HEK293 (cell line): ENCODE data around the gene MSH6.
A peak's percentile ranks its signal among the peaks of the same experiment; 100 is the strongest.

Source experiments
- KLF8 ChIP-seq: fragments of 450-650 bp; formaldehyde crosslinking; IDR thresholded peaks from 2 replicates; pipeline ENCODE4 v1.5.1; 2016; ENCODE audit warnings: missing biosample characterization, missing genetic modification characterization
- PRDM10 ChIP-seq: fragments of 450-650 bp; formaldehyde crosslinking; IDR thresholded peaks from 2 replicates; pipeline ENCODE4 v1.5.1; 2016; ENCODE audit warnings: missing biosample characterization, missing genetic modification characterization
- SETDB1 ChIP-seq: IDR thresholded peaks from one replicate; pipeline ENCODE4 v1.6.1; 2017; ENCODE audit warnings: mild to moderate bottlenecking, low read length, moderate library complexity, mixed read lengths; ENCODE audit not compliant: insufficient read length
- TCF7L2 ChIP-seq: IDR thresholded peaks from 2 replicates; pipeline ENCODE4 v1.6.1; 2011; ENCODE audit warnings: low read depth, mild to moderate bottlenecking, inconsistent platforms, low read length, moderate library complexity, borderline replicate concordance
- ZBTB11 ChIP-seq: fragments of 450-650 bp; formaldehyde crosslinking; conservative IDR thresholded peaks from 2 replicates; pipeline ENCODE4 v1.5.1; 2016; ENCODE audit warnings: low read depth, missing biosample characterization, missing genetic modification characterization
- ZBTB20 ChIP-seq: fragments of 450-650 bp; formaldehyde crosslinking; IDR thresholded peaks from 2 replicates; pipeline ENCODE4 v1.5.1; 2016; ENCODE audit warnings: missing biosample characterization, missing genetic modification characterization
- ZNF140 ChIP-seq: fragments of 450-650 bp; formaldehyde crosslinking; IDR thresholded peaks from 2 replicates; pipeline ENCODE4 v1.5.1; 2016; ENCODE audit warnings: missing biosample characterization, missing genetic modification characterization
- ZNF146 ChIP-seq: fragments of 450-650 bp; formaldehyde crosslinking; IDR thresholded peaks from 2 replicates; pipeline ENCODE4 v1.5.1; 2016; ENCODE audit warnings: missing biosample characterization, missing genetic modification characterization
- ZNF169 ChIP-seq: fragments of 450-650 bp; formaldehyde crosslinking; IDR thresholded peaks from 2 replicates; pipeline ENCODE4 v1.5.1; 2016; ENCODE audit warnings: missing biosample characterization, missing genetic modification characterization
- ZNF184 ChIP-seq: fragments of 450-650 bp; IDR thresholded peaks from 2 replicates; pipeline ENCODE4 v1.5.1; 2018; ENCODE audit warnings: missing biosample characterization, mild to moderate bottlenecking, missing genetic modification characterization
- ZNF292 ChIP-seq: fragments of 450-650 bp; formaldehyde crosslinking; IDR thresholded peaks from 2 replicates; pipeline ENCODE4 v1.5.1; 2016; ENCODE audit warnings: low read depth, missing biosample characterization, missing genetic modification characterization, borderline replicate concordance
- ZNF398 ChIP-seq: fragments of 450-650 bp; formaldehyde crosslinking; IDR thresholded peaks from 2 replicates; pipeline ENCODE4 v1.5.1; 2017; ENCODE audit warnings: missing biosample characterization, missing genetic modification characterization
- ZNF433 ChIP-seq: fragments of 450-650 bp; formaldehyde crosslinking; IDR thresholded peaks from 2 replicates; pipeline ENCODE4 v1.5.1; 2016; ENCODE audit warnings: missing biosample characterization, missing genetic modification characterization, low read depth
- ZNF449 ChIP-seq: fragments of 450-650 bp; formaldehyde crosslinking; IDR thresholded peaks from 2 replicates; pipeline ENCODE4 v1.5.1; 2017; ENCODE audit warnings: missing biosample characterization, mild to moderate bottlenecking, missing genetic modification characterization, moderate library complexity
- ZNF544 ChIP-seq: fragments of 450-650 bp; formaldehyde crosslinking; IDR thresholded peaks from 2 replicates; pipeline ENCODE4 v1.5.0; 2017; ENCODE audit warnings: missing biosample characterization, missing genetic modification characterization
- ZNF639 ChIP-seq: fragments of 450-650 bp; formaldehyde crosslinking; IDR thresholded peaks from 2 replicates; pipeline ENCODE4 v1.5.1; 2016; ENCODE audit warnings: missing biosample characterization, missing genetic modification characterization
- ZNF645 ChIP-seq: fragments of 450-650 bp; formaldehyde crosslinking; IDR thresholded peaks from 2 replicates; pipeline ENCODE4; 2016; ENCODE audit warnings: missing biosample characterization, missing genetic modification characterization
- ZSCAN16 ChIP-seq: fragments of 450-650 bp; formaldehyde crosslinking; IDR thresholded peaks from 2 replicates; pipeline ENCODE4 v1.5.1; 2016; ENCODE audit warnings: missing biosample characterization, missing genetic modification characterization
- ZSCAN4 ChIP-seq: fragments of 450-650 bp; formaldehyde crosslinking; IDR thresholded peaks from 2 replicates; pipeline ENCODE4 v1.5.1; 2017; ENCODE audit warnings: missing biosample characterization, missing genetic modification characterization
- ZXDB ChIP-seq: fragments of 450-650 bp; formaldehyde crosslinking; IDR thresholded peaks from 2 replicates; pipeline ENCODE4 v1.5.1; 2016; ENCODE audit warnings: missing biosample characterization, missing genetic modification characterization

The MSH6 gene

GRCh38 chr2:47782671-47783485, at the start of gene MSH6 (continued):
- TF ChIP-seq PRDM10 (tag by site-specific recombination) (no peak), ZSCAN4 (tag by site-specific recombination) (no peak), ZBTB11 (peak; percentile 68), SETDB1 (no peak), ZNF639 (tag by site-specific recombination) (no peak), ZXDB (tag by site-specific recombination) (peak; percentile 48; the same call in 1 of the 2 replicates), ZNF292 (no peak), ZNF433 (no peak), ZNF544 (tag by site-specific recombination) (no peak), ZSCAN16 (tag by site-specific recombination) (no peak), ZNF645 (tag by site-specific recombination) (no peak), ZNF140 (tag by site-specific recombination) (no peak), ZNF169 (tag by site-specific recombination) (no peak), ZNF184 (tag by site-specific recombination) (no peak), ZNF449 (tag by site-specific recombination) (peak; percentile 40; the same call in 1 of the 2 replicates), ZBTB20 (tag by site-specific recombination) (peak; percentile 85), ZNF146 (tag by site-specific recombination) (no peak), KLF8 (tag by site-specific recombination) (peak; percentile 58), TCF7L2 (no peak), ZNF398 (tag by site-specific recombination) (no peak)
